Medulla oblongata (tissue), 1 donor: ENCODE measurements around the gene CFDP1.

Experiments
- DNase-seq: peaks from one replicate; pipeline ENCODE4 v3.0.0-alpha.2; 2015; ENCODE audit errors: extremely low spot score

Gene CFDP1

DNA sequence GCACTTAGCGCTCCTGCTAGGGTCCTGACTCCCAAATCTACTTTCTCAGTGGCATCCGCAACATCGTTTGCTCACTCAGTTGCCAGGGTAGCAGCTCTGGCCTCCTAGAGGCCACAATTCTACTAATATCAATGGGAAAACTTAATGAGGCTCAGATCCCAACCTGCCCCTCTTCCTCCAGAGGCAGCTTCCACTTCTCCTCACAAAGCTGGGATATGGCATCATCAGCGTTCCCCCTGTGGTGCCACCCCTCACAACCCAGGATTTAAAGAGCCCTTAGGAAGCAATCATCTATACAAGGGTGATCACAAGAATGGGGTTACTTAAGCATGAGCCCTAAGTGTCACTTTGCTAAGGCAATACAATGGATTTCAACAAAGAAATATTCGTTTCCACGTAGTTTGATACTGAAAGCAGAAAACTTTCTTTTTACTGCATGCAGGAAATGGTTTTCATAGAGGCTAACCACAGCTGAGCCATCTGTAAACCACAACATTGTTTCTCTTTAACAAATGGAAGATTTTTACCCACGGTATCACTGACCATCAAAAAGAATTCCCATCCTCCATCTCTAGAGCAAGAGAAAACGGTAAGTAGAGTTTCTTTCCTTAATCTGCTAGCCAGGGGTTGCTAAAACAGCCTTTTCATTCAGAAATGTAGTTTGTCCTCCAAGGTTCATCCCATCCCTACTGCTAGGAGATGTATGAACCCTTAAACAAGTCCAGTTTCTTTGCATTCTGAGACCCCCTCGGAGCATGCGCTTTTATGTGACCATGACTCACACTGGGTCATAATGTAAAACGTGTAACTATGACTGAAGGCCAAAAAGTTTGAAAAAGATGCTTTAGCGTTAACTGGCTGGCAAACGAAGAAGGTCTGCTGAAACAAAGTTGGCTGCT is 113.5 kb downstream of the CFDP1 start:
- DNase-seq, result no peak

DNA sequence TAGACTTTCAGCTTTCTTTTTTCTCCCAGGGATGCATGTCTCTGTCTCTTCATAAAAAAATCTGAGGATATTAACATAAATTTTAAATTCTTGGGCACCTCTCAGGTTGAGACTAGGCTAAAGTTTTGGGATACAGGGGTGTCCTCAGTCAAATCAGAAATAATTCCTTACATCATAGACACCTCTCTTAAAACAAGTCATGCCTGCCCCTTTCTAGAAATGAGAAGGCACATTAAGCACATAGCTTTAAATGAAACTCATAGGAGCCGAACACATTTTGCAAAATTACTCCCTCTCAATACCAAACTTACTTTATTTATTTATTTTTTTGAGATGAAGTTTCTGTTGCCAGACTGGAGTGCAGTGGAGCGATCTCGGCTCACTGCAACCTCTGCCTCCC is 114.6 kb downstream of the CFDP1 start:
- no peak for DNase-seq

GRCh38 chr16:75317532-75317931 is 115.8 kb downstream of the CFDP1 start:
- no peak for DNase-seq

- no peak for DNase-seq
These were observed 116.2 kb downstream of the CFDP1 start for GRCh38 chr16:75317101-75317522.

DNA sequence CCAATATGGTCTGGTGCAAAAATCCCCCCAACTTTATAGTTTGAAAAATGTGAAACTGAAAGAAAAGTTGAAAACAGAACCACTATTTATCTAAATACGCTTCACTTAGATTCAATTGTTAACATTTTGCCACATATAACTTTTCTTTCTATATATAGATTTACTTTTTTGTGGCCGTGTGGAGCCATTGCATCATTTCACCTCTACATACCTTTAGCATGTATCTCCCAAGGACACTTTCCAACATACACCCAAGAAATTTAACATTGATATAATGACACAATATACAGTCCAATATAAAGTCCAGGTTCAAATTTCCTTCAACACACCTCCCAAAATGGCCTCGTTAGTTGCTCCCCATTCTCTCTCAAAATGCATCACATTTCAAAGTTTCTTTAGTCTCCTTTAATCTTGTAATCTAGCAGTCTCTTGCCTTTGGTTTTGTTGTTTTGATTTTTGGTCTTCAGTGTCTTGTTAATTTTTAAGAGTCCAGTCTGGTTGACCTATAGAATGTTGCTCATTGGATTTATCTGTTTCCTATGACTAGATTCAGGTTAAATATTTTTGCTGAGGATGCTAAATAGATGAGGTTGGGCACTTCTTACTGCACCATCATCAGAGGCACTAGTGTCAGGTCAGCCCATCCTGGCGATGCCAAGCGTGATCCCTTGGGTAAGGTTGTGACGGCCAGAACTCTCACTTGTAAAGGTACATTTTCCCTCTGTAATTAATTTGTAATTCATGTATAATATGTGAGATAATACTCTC is 117.6 kb downstream of the CFDP1 start:
- no peak for DNase-seq

DNA sequence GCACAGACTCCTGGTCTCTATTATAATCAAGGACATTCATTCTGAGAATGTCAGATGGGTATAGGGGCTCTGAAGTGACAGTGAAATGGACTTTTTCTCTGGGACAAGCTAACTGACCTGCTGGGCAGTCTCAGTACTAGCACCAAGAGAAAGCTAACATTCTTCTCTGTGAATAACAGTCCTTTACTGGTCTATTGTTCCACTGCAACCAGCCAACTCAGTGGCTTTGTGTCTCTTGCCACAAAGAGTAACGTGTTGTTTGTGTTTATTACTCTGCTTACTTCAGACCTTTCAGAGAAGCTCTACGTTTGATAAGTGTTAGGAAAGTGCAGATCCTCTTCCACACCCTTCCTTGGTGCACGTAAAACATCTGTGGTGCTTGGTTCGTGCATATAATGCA is 120.4 kb downstream of the CFDP1 start:
- DNase-seq, result peak; percentile 81

DNA sequence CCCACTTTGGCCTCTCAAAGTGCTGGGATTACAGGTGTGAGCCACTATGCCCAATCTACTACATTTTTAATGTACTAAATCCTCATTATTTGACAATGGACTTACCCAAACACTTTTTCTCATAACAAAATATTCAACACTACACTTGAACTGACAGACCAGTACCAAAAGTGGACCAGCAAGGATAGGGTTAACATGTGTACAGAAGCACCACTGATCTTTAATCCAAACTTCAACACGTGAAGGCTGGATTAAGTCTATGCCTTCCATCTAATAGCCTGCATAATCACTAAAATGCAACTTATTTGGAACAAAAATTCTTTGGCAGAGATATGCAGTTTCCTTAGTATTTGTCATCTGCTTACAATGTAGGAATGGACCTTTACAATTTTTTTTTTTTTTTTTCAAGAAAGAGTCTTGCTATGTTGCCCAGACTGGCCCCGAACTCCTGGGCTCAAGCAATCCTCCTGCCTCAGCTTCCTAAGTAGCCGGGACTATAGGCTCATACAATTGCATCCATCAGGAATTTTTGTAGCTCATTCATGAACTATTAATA is 121.8 kb downstream of the CFDP1 start:
- no peak for DNase-seq

GRCh38 chr16:75310541-75310940 is 122.8 kb downstream of the CFDP1 start:
- DNase-seq, result no peak

- DNase-seq, result no peak
These were observed 123.3 kb downstream of the CFDP1 start for GRCh38 chr16:75309899-75310430.

DNA sequence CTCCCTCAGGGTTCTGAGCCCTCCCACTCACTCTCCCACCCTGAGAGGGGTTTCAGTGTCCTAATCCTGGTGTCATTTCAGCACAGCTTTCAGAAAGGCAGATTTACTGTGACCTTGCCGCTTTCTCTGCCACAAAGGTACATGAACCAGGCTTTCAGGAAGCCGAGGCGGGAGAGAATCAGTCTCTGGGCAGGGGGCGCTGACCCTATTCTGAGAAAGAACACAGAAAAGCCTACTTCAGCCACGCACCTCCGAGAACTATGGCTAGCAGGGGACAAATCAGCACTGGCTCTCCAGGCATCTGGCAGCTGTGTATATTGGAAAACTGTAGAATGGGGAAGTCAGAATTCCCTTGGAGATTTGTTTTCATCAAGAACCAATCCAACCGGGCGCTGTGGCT is 124.1 kb downstream of the CFDP1 start:
- no peak for DNase-seq

- DNase-seq, result no peak
These were observed 125.3 kb downstream of the CFDP1 start for GRCh38 chr16:75308011-75308410.

GRCh38 chr16:75307506-75307905 is 125.8 kb downstream of the CFDP1 start:
- DNase-seq, result no peak

DNA sequence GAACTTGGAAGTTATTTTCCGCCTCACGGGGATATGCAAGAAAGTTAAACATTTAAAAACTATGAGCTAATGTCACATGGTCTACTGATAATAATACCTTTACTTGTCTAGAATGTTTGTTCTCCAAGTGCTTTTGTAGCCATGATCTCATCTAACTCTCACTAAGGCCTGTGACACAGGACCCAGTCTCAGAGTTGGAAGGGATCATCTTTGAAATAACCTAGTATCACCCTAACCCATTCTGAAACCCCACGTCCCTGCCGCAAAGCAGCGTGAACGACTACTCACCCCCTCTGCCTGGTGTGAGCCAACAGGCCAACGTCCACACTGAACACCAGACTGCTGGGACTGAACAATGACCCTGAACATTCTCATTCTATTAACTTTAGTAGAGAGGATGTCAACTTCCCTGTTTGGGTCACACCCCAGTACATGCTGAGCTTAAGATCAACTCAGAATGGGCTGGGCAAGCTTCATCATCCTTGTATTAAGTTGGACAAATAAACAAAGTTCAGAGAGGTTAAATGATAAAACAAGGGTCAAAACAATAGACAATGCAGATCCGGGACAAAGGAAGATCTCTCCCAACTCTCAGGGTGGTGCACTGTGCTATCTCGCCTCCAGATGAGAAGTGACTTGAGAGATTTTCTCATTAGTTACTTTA is 127.1 kb downstream of the CFDP1 start:
- peak; percentile 45 for DNase-seq

DNA sequence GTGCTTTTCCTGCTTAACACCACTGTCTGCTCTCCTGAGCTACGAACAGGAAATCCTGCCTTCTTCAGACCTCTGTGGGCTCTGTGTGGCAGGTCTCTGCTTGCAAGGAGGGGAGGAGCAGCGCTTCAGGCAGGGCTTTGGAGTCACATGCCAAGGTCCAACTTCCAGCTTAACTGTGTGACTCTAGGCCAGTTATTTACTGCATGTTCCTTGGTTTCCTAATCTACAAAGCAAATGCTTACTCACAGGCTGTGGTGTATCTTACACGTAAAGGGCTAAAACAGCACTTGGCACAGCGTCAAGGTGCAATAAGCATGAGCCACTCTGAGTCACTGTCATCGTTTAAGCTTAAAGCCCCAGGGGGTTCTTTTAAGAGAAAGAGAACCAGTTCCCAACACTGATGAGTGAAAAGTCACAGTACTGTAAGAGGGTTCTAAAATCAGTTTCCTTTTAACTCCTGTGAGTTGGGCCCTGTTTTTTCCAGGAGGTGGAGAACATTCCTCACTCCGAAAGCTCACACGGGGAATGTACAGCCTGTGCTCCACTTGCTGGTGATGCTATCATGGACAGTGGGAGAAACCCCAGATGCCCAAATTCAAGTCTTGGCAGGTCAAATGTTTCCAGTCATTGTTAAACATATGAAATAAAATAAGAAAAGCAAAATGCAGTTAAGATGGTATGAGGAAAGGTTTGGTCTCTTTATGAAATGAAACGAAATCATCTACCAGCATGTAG is 127.8 kb downstream of the CFDP1 start:
- peak; percentile 40 for DNase-seq

DNA sequence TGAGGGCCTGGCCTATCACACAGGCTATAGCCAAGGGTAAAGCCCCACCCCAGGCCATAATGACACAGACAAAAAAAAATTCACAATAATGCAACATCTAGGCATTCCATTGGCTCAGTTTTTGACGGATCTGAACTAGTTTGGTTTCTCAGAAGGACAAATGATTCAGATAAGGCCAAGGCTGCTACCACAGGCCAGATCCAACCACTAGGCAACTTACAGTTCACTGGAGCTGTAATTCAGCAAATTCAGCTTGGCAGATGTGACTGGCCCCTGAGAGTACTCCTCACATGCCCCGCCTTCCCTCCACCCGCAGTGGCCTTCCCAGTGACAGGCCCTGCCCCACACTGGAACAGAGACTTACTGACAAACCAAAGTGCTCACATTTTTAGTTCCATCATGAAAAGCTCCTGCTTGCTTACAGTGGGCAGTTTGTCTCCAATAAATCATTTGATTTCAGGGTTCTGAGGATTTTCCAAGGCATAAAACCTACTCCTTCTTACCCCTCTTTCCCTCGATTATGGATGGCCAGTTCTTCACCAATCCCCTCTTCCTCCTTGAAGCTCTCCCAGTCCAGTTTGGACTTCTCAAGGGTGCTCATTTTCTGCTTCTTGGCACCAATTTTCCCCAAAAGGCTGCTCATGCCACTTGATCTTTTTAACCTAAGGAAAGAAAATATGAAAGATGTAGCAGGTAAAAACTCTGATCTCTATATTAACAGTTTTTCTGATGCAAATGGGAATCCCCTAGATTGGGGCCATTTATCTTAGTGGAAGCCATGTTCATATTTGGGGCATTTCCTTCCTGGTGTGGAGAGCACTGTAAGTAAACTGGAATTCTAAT is 128.6 kb downstream of the CFDP1 start:
- DNase-seq, result peak; percentile 86

- no peak for DNase-seq
These were observed 131.5 kb downstream of the CFDP1 start for GRCh38 chr16:75301804-75302203.

GRCh38 chr16:75298267-75298666 is 135.0 kb downstream of the CFDP1 start:
- peak; percentile 76 for DNase-seq

- DNase-seq, result peak; percentile 70
These were observed 136.7 kb downstream of the CFDP1 start for GRCh38 chr16:75296606-75297005.

DNA sequence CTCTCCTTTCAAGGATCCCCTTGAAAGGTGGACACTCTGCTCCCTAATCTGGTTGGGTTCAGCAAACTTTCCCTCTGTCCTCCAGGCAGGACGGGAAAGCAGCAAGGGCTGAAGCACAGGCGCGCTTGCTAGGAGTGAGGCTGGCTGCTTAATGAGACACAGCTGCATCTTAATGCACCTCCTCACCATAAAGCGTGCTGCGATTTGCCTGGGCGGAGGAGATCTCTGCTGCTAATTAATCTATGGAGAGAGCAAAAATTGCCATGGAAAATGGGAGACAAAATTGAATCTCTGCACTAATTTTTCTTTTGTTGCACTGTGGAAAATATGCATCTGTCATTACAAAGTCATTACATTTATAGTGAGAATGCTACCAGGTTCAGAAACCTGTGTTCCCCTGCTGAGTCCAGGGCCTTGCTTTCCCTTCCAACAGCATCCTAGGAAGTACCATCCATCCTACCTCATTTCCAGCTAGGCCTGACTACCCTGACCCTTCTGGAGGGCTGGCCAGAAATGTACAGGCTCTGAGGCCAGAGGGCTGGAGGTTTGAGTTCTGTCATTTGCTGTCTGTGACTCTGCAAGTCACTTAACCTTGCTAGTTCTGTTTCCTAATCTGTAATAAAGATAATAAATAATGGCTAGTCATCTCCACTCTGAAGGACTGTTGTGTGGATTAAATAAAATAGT is 138.4 kb downstream of the CFDP1 start:
- no peak for DNase-seq

DNA sequence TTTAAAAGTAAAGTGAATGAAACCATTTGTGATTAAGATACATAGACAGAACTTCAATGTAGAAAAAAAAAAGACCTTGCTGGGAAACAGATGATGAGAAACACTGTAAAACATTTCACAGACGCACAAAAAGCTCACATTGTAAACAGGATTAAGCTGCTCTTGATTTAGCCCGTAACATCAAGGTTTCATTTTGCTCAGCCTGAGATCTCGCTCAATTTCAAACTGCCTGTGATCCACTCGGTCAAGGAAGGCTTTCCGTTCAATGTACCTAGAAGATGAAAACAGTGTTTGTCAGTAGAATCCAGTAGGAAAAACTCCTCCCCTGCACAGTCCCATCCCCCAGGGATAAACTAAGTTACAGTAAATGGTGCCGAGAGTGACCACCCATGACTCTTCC is 139.5 kb downstream of the CFDP1 start:
- no peak for DNase-seq
